SKM-1 treated with dmso at 0.1 percent for 144 hours (cell line): Measurements from ENCODE around the gene ABHD1.
"Not testable (repeated sequence)": the region's sequence is repeated elsewhere in the genome, so short reads cannot be mapped to it uniquely, and the experiment has no call there.

ENCODE experiments used
- DNase-seq: peaks from one replicate; lab custom pipeline; 2025; ENCODE audit not compliant: unreplicated experiment; lab: John Stamatoyannopoulos, UW

Gene ABHD1

GRCh38 chr2:27123302-27124150 is at the start of gene ABHD1:
Gene ABHD1, plus strand, starts transcription at chr2:27123815. Its CDS starts 134 bp downstream, at chr2:27123949.
- peak; percentile 53 for DNase-seq

GRCh38 chr2:27074738-27075565 is 48.7 kb upstream of the ABHD1 start:
- peak; percentile 69 for DNase-seq

GRCh38 chr2:27075566-27075871 is 48.1 kb upstream of the ABHD1 start:
- DNase-seq, result not testable (repeated sequence)

- no peak for DNase-seq
These were observed 47.3 kb upstream of the ABHD1 start for GRCh38 chr2:27076323-27076722.

- DNase-seq, result no peak
These were observed 46.4 kb upstream of the ABHD1 start for GRCh38 chr2:27077231-27077630.

- DNase-seq, result no peak
These were observed 45.1 kb upstream of the ABHD1 start, which contains the start of gene EMILIN1 for GRCh38 chr2:27078267-27079194. Gene EMILIN1, plus strand, starts transcription at chr2:27078615. Its CDS starts 451 bp downstream, at chr2:27079066.

GRCh38 chr2:27079233-27080139 is 44.1 kb upstream of the ABHD1 start:
- DNase-seq, result no peak

- no peak for DNase-seq
These were observed 43.5 kb upstream of the ABHD1 start for GRCh38 chr2:27080140-27080469.

- DNase-seq, result no peak
These were observed 43.0 kb upstream of the ABHD1 start for GRCh38 chr2:27080603-27080936.

- no peak for DNase-seq
These were observed 41.4 kb upstream of the ABHD1 start for GRCh38 chr2:27081984-27082772.

GRCh38 chr2:27082773-27083409 is 40.7 kb upstream of the ABHD1 start:
- no peak for DNase-seq

GRCh38 chr2:27083410-27084296 is 40.0 kb upstream of the ABHD1 start:
- no peak for DNase-seq

GRCh38 chr2:27084297-27085061 is 39.1 kb upstream of the ABHD1 start:
- DNase-seq, result no peak

- DNase-seq, result no peak
These were observed 38.4 kb upstream of the ABHD1 start for GRCh38 chr2:27085062-27085672.

- DNase-seq, result peak; percentile 12
These were observed 37.9 kb upstream of the ABHD1 start for GRCh38 chr2:27085673-27086089.

GRCh38 chr2:27086090-27086723 is 37.4 kb upstream of the ABHD1 start:
- DNase-seq, result peak; percentile 89
